ENCODE data around the gene SLC5A10.
"Not testable (repeated sequence)": the region's sequence is repeated elsewhere in the genome, so short reads cannot be mapped to it uniquely, and the experiment has no call there.

SLC5A10 gene

DNA sequence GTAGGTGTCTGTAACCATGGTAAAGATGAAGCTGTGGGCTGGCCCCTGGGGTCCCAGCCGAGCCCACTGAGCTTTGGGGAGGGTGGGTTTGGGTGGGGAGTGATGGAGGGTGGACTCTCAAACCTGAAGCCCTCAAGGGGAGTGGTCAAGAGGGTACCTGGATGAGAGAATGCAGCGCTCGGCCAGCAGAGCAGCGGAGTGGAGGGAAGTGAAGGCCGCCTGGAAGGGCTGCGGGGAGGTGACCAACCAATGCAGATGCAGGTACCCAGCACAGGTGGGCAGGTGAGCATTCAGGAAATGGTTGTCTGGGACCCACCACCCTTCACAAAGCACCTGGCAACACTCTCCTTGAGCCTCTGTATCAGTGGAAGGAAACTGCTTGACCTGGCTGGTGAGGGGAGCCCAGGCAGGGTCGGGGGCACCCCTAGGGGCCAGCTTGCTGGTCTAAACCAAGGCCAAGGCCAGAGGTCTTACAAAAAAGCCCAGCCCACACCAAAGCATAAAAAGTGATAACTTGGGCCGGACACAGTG is 3.4 kb upstream of the SLC5A10 start:
- no peak for DNase-seq

DNA sequence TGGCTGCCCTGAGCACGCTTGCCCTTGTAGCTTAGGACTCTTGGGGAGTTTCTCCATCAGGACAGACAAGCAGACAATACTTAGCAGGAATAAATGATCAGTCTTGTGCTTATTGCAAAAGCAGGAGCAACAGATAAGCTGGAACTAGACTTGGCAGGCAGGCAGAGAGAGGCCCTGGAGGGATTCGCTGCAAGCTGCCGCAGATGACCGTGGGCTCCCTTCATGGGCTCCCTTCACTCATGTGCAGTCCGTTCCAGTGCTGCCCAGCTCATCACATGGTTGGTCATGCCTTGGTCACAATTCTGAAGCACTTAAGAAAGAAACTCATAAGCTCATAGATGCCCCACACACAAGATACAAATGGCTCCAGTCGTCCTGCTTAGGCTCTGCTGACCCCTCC is 2.4 kb upstream of the SLC5A10 start:
- DNase-seq = no peak

DNA sequence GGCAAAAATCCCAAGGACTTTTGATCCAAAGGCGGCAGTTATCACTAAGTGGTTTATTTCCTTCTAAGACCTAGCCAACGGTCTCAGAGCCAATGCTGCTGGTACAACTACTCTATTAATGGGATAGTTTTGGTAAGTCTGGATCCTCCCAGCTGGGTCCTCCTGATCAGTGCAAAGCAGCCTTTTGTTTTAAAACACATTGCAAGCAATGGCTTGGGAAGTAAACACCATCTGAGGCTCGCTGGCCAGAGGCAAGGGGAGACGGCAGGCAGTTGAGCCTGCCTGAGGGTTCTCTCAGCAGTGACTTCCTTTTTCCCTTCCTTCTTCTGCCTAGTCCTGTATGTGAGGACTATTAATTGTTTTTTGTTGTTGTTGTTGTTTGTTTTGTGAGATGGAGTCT is 1.6 kb upstream of the SLC5A10 start:
- peak; percentile 47 for DNase-seq

DNA sequence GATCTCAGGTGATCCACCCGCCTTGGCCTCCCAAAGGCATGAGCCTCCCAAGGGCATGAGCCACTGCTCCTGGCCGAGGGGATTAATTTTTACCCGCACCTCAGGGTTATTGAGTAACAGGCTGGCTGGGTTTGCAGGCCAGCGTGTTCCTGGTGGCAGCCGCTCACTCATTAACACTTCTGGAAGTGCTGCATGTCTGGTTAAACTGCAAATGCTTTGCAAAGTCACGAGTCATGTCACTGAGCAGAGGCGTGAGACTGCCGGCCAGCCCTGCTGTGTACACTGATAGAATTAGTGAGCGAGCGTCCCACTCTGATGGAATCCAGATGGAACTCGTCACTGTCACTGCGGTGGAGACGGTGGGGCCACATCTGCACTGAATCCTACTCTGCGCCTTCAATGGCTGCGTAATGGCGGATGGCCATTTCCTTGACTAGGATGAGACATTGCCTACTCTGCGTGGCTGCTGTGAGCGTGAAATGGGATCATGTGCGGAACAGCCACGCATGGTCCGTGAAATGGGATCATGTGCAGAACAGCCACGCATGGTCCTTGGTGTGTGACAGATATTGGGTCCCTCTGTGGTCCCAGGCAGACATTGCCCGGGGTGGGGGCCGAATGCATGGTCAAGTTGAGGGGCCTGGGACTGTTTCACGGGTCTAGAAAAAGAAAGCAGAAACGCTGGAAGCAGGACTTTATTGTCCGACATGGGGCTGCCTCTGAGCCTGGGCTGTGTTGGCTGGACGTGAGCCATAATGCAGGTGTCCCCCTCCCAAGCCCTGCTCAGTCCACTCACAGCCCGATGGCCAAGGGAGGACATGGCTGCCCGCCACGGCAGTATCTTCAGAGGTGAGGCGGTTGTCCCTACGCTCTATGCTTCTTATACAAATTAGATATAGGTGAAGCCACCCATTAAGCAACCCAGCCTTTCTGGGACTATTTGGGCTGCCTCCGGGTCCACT is 740 bp upstream of the SLC5A10 start:
- DNase-seq = peak; percentile 64

DNA sequence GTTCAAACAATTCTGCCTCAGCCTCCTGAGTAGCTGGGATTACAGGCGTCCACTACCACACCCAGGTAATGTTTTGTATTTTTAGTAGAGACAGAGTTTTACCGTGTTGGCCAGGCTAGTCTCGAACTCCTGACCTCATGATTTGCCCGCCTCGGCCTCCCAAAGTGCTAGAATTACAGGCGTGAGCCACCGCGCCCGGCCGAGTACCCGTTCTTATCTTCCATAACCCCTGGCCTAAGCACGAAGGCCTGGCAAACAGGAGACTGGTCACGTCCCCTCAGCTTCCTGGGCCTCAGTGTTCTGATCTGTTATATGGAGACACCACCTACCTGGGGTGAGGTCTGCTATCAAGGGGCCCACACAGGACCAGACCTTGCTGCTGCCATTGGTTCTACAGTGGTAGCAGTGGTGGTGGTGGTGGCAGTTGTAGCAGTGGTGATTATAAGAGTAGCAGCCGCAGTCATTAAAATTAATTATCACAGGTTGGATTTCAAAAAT is 1.3 kb downstream of the SLC5A10 start:
- DNase-seq = no peak

DNA sequence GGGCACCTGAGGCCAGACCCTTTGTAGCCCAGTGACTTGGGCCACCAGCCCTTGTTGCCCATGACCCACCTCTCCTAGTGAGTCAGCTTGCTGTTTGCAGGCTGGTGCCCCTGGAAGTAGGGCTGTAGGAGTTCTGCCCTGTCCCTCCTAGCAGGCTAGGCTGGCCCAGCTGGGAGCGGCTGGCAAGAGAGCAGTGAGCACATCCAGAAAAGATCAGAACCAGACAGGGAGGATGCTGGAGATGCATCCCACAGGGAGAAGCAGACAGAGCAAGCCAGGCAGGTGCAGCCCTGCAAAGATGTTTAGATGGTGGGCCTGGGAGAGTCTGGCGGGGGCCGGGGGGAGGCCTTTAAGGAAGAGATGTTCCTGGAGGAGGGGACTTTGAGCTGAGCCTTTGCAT is 2.4 kb downstream of the SLC5A10 start:
- no peak for DNase-seq

DNA sequence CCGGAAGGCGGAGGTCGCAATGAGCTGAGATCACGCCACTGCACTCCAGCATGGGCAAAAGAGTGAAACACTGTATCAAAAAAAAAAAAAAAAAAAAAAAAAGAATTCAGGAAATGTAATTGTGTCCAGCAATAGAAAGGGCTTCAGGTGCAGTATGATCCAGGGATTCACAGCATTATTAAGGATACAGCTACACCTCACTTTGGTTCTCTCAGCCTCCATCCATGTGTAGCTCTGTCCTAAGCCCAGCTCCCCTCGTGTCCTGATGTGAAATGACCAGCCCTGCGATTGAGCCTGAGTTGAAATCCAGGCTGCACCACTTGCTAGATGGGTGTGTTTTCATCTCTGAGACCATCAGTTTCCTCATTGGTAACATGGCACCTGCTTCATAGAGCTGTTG is 3.0 kb downstream of the SLC5A10 start:
- DNase-seq = no peak

DNA sequence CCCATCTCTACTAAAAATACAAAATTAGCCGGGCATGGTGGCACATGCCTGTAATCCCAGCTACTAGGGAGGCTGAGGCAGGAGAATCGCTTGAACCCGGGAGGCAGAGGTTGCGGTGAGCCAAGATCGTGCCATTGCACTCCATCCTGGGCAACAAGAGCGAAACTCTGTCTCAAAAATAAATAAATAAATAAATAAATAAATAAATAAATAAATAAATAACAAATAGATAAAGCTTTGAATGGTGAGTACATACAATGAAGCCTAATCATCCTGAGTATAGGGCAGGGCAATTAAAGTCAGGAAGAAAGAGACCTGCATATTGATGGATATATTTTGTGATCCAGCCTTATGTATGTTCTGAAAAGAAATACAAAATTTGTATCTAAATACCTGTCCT is 4.1 kb downstream of the SLC5A10 start:
- DNase-seq = not testable (repeated sequence)

DNA sequence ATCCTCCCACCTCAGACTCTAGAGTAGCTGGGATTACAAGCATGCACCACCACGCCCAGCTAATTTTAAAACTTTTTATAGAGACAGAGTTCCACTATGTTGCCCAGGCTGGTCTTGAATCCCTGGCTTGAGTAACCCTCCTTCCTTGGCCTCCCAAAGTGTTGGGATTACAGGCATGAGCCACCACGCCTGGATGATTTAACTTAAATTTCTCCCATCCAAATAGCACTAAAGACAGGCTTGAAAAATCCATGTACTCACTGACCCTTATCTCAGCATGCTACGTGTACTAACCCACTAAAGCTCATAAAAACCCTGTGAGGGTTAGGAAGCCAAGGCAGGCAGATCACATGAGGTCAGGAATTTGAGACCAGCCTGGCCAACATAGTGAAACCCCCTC is 4.6 kb downstream of the SLC5A10 start:
- no peak for DNase-seq

DNA sequence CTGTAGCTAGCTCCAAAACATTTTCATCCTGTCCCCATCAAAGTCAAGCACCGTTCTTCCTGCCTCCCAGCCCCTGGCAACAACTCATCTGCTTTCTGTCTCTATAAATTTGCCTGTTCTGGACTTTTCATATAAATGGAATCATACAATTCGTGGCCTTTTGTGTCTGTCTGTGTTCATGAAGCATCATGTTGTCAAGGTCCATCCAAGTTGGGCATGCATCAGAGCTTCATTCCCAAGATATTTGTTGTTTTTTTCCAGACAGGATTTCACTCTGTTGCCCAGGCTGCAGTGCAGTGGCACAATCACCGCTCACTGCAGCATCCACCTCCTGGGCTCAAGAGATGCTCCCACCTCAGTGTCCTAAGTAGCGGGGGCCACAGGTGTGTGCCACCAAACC is 5.9 kb downstream of the SLC5A10 start:
- DNase-seq = no peak

DNA sequence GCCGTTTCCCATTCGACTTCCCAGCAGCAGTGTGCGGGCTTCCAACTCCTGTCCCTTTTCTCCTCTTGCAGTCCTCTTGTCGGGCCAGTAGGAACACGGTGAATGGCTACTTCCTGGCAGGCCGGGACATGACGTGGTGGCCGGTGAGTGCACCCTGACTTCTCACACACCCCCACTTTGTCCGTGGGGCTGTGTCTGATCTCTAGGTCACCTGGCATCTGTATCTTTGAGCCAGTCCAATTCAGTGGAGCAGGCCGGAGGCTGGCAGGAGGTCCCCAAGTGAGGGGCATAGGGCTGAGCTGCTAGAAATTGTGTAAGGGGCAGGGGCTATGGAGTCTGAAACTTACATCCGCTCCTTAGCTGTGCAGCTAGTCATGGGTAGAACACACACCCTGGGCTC is 6.6 kb downstream of the SLC5A10 start:
- DNase-seq = no peak

DNA sequence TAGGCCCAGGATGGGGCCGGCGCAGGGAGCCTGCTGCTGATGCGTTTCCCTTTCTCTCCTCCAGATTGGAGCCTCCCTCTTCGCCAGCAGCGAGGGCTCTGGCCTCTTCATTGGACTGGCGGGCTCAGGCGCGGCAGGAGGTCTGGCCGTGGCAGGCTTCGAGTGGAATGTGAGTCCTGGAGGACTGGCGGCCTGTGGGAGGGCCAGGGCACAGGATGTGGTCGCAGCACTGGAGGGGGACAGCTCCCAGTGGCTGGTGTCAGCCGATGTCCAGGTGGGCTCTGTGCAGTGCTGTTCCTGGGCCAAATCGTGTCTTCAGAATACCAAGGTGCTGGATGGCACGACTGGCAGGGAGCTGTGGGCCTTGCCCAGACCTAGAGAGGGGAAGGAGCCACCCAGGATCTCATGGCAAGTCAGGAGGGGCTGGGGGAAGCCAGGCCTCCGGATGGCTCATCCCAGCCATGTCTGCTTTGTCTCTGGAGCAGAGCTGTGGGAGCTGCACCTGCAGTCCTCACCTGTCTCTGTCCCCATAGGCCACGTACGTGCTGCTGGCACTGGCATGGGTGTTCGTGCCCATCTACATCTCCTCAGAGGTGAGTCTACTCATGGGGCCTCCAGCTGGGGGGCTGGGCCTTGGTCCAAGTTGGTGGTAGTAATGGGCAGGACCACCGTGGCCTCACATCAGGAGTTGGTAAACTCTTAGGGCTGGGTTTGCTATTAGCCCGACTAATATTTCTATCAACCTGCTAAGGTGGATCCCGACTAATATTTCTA is 7.3 kb downstream of the SLC5A10 start:
- DNase-seq = no peak

DNA sequence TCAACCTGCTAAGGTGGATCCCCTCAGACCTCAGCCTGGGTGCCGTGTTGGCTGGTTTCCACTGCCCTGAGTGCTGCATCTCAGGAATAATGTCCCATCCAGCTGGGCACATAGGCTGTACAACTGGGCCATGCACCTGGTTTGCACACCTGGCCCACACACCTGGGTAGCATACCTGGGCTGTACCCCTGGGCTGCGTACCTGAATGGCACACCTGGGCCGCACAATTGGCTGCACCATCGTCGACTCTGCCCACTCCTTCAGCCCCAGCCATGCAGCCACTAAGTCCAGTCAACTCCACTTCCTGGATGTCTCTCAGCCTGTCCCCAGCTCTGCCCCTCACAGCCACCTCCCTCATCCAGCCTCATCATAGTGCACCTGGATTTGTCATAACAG is 7.9 kb downstream of the SLC5A10 start:
- no peak for DNase-seq

DNA sequence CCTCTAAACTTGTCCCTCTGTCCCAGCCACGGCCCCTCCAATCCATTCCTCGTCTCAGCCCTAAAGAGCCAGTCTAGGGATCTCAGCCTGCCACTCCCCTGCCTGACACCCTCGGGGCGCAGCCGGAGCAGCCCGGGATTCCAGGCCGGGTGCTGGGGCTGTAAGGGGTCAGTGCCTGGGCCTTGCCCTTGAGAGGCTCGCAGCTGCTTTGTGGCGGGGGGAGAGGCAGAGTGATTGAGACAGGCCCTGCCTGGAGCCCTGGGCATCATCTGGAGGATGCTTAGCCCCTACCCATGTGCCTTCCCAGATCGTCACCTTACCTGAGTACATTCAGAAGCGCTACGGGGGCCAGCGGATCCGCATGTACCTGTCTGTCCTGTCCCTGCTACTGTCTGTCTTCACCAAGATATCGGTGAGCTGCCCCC is 8.3 kb downstream of the SLC5A10 start:
- no peak for DNase-seq

DNA sequence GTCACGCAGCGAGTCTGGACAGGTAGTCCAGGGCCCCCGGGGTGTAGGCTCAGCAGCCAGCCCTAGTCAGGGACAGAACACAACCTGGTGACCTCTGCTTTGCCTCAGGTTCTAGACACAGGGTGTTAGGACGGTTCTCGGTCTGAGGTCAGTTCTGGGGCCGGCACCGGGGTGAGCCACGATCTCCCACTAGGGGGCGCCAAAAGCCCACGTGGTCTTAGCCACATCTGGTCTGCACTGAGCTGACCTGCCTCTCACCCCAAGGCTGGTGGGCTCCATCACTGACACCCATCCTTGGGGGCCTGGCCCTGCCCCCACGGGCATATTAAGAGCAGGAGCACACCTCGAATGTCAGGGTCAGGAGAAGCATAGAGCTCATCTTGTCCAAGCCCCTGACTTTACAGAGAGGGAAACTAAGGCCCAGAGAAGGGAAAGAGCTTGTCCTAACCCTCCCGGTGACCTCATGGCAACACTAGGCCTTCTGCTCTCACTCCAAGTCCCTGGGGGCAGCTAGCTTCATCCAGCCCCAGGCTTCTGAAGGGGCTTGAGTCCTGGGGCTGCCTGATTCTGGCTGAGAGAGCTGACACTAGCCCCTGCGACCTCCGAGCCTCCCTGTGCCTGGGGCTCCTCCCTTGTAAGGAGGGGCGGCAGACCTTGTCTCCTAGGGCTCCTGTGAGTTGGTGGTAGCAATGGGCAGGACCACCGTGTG is 9.0 kb downstream of the SLC5A10 start:
- DNase-seq = peak; percentile 44

DNA sequence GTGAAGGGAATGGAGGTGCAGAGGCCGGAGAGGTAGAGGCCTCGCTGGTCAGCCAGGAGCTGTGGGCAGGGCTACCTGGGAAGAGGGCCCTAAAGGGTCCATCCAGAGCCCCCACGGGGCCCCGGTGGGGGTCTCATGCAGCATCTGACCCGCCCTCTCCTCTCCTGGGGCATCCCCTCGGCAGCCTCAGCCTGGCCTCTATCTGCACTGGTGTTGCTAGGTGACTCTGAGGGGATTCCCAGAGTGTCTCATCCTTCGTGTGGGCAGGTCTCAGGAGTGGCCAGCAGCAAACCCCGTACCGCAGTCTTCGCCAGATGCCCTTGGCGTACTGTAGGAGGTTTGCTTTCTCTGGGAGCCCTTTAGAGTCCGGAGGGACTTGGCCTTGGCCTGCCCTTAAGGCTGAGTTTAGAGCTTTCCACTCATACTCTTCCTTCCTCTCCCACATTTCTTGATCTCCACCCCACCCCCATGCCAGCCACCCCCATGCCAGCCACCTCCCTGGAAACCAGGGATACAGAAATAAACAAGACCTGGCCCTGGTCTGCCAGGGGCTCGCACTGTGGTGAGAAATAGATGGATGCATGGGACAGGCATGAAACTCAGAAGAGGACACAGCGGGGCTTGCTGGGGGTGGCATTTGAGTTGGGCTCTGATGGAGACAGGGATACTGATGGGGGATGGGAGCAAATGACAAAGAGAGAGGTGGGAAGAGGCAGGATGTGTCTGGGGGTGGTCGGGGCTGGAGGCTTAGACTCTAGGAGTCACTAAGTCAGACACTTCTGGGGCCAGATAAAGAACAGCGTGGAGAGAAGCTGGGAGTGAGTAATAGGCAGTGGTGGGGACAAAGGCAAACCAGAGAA is 9.9 kb downstream of the SLC5A10 start:
- DNase-seq = no peak

DNA sequence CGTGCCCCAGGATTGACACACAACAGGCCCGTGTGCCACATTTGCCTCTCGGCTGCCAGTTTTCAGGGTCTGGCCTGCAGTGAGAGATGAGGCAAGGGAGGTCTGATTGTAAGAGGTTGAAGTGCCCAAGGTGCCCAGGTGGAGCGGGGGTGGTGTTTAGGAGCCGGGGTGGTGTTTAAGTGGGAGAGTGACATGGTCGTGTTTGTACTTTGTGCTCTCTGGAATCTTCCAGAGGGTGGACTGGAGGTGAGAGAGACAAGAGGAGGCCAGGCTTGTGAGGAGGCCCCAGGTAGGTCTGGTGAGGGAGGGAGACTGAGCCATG is 10.5 kb downstream of the SLC5A10 start:
- DNase-seq = no peak

DNA sequence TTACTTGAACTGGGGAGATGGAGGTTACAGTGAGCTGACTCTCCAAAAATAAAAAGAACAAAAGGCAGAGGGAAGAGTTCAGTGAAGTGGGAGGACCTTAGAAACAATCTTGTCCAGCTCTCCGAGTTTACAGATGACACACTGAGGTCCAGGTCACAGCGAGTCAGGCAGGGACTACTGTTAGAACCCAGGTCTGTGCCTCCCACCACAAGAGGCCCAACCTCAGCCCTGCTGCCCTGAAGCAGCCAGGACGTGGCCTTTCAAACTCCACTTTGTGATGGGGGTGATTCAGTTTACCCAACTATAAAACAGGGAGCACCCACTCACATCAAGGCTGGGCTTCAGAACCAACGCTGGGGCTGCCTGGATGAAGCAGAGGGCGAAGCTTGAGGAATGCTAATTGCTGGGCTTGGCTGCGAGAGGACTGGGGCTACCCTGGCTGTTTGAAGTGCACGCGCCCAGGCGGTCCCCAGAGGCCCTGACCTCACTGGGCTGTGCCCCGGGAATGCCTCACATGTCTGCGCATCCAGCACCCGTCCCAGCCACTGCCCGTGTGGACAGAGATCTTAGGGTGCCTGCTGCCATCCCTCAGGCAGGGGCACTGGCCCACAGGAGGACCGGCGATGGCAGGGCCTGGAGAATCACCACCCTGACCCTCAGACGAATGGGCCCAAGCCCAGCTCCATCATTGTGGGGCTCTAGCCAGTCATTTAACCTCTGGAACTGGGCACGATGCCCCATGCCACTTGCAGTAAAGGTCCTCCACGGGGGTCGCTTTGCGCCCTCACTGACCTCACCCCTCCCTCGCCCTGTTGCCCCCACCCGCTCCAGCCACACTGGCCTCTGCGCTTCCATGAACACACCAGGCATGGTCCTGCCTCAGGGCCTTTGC is 11.4 kb downstream of the SLC5A10 start:
- DNase-seq = no peak

DNA sequence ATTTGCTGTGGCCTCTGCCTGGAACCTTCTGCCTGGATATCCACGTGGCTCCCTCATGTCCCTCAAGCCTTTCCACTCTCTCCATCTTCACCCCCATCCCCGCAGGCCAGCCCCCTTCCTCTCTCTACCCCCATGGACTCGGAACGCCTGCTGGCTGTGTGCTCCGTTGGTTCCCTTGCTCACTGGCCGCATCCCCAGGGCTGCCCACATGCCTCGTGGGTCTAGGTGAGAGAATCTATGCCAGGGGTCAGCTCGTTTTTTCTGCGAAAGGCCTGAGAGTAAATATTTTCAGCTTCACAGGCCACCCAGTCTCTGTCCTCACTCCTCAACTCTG is 12.0 kb downstream of the SLC5A10 start:
- no peak for DNase-seq

DNA sequence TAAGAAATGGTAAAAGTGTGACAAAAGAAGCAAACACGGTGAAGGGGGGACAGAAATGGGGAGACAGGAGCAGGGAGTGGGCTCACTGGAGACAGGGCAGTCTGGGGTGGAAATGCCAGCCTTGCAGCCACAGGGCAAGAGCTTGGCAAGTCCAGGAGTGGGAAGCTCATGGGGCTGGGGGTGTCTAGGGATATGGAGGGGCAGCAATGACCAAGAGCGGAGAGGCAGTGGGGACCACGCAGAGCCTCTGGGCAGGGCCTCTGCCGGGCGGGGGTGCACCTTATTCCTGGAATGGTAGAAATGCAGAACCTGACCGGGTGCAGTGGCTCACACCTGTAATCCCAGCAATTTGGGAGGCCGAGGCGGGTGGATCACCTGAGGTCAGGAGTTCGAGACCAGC is 12.6 kb downstream of the SLC5A10 start:
- DNase-seq = no peak

DNA sequence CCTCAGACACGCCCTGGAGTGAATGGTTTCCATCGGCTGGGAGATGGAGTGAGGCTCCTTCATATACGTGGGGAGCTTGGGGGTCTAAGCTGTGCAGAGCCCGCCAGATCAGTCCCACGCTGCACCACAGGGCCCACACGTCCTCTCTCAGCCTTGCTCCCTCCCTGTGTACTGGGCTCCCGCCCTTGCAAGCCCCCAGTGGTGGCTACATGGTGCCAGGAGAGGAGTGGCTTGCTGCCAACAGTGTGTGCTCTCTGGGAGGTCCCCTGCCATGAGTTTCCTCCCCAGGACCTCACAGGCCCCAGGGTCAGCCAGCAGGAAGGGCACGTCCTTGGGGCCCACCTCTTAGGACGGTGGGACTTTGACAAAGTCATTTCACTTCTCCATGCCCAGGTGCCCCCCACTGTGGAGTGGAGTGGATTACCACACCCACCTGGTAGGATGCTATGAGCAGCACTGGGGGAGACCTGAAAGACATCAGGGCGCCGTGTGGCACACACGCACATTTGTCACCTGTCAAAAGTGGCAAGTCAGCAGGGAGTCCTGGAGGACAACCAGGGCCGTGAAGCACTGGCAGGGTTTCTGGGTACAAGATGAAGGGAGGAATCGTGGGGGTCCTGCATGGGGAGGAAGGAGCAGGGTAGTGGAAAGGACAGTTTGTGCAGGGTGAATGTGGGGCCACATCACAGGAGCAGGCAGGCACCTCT is 13.7 kb downstream of the SLC5A10 start:
- no peak for DNase-seq
